ENCODE measurements around the gene CALM1. TPM values are rescaled to one million over a fixed set of nuclear protein-coding genes. Genes with fewer than 3 reads are reported as not detected.

Gene CALM1
- total RNA-seq, 2 donors from 2014 or later = 423 to 503 TPM

GRCh38 chr14:90451443-90451842 lies 54.6 kb downstream of the CALM1 start:
- no peaks in the 10 kb centered on the region for H3K36me3 Mint-ChIP-seq (ENCODE audit: low read depth)
- H3K4me1 Mint-ChIP-seq = no peaks in the 10 kb centered on the region
- no peak for DNase-seq
- Histone ChIP-seq H3K27ac (ENCODE audit: low read depth, low read length) (no peak overlapping the region), H3K4me1 (ENCODE audit: control insufficient read depth, insufficient read depth, low read length) (no peaks in the 10 kb centered on the region), H3K9me3 (ENCODE audit: control insufficient read depth, low read length) (peaks cover 7% of the 10 kb centered on the region), H3K9ac (ENCODE audit: extremely low read depth, low read length, poor library complexity, severe bottlenecking) (no peak overlapping the region), H3K27me3 (ENCODE audit: control insufficient read depth, insufficient read depth, low read length, poor library complexity, severe bottlenecking) (no peaks in the 10 kb centered on the region), H3K4me3 (ENCODE audit: low read length) (no peak overlapping the region), H3K36me3 (ENCODE audit: control insufficient read depth, insufficient read depth, low read length) (no peaks in the 10 kb centered on the region)
- TF ChIP-seq CTCF (conservative IDR thresholded peaks at IDR 0.05) = no peak
- H3K9me3 Mint-ChIP-seq = peaks cover 9% of the 10 kb centered on the region
- peaks cover 10% of the 10 kb centered on the region for H3K27me3 Mint-ChIP-seq (ENCODE audit: insufficient read depth)
- H3K4me3 Mint-ChIP-seq = no peak overlapping the region
- no peak overlapping the region for H3K27ac Mint-ChIP-seq
- 88 to 95% methylated on average over 8 to 12 of the region's 13 CpGs for WGBS, 2 experiments (ENCODE audit: insufficient coverage in 1 of 2, insufficient read length in 1 of 2)

- Mint-ChIP-seq H3K27me3 (ENCODE audit: insufficient read depth) (peaks cover 10% of the 10 kb centered on the region), H3K27ac (no peak overlapping the region), H3K4me1 (no peaks in the 10 kb centered on the region), H3K4me3 (no peak overlapping the region), H3K36me3 (ENCODE audit: low read depth) (no peaks in the 10 kb centered on the region), H3K9me3 (peaks cover 9% of the 10 kb centered on the region)
- DNase-seq = no peak
- 93 to 98% methylated on average over 4 of the region's 4 CpGs for WGBS, 2 experiments (ENCODE audit: insufficient coverage in 1 of 2, insufficient read length in 1 of 2)
- H3K27ac ChIP-seq (ENCODE audit: low read depth, low read length) = no peak overlapping the region
- no peaks in the 10 kb centered on the region for H3K36me3 ChIP-seq (ENCODE audit: control insufficient read depth, insufficient read depth, low read length)
- H3K4me1 ChIP-seq (ENCODE audit: control insufficient read depth, insufficient read depth, low read length) = no peaks in the 10 kb centered on the region
- no peak overlapping the region for H3K9ac ChIP-seq (ENCODE audit: extremely low read depth, low read length, poor library complexity, severe bottlenecking)
- no peak overlapping the region for H3K4me3 ChIP-seq (ENCODE audit: low read length)
- TF ChIP-seq CTCF (conservative IDR thresholded peaks at IDR 0.05) = no peak
- H3K9me3 ChIP-seq (ENCODE audit: control insufficient read depth, low read length) = peaks cover 7% of the 10 kb centered on the region
- no peaks in the 10 kb centered on the region for H3K27me3 ChIP-seq (ENCODE audit: control insufficient read depth, insufficient read depth, low read length, poor library complexity, severe bottlenecking)
Observed at GRCh38 chr14:90451961-90452360, 55.1 kb downstream of the CALM1 start.

GRCh38 chr14:90452366-90452765 lies 55.5 kb downstream of the CALM1 start:
- peaks cover 10% of the 10 kb centered on the region for H3K27me3 Mint-ChIP-seq (ENCODE audit: insufficient read depth)
- H3K9ac ChIP-seq (ENCODE audit: extremely low read depth, low read length, poor library complexity, severe bottlenecking) = no peak overlapping the region
- H3K9me3 ChIP-seq (ENCODE audit: control insufficient read depth, low read length) = peaks cover 7% of the 10 kb centered on the region
- no peak overlapping the region for H3K27ac ChIP-seq (ENCODE audit: low read depth, low read length)
- H3K36me3 ChIP-seq (ENCODE audit: control insufficient read depth, insufficient read depth, low read length) = no peaks in the 10 kb centered on the region
- no peak overlapping the region for H3K27ac Mint-ChIP-seq
- no peak overlapping the region for H3K4me3 Mint-ChIP-seq
- H3K4me1 Mint-ChIP-seq = no peaks in the 10 kb centered on the region
- no peak overlapping the region for H3K4me3 ChIP-seq (ENCODE audit: low read length)
- peaks cover 9% of the 10 kb centered on the region for H3K9me3 Mint-ChIP-seq
- no peak for DNase-seq
- WGBS, 2 experiments (ENCODE audit: insufficient coverage in 1 of 2, insufficient read length in 1 of 2) = 92 to 94% methylated on average over 6 of the region's 6 CpGs
- no peaks in the 10 kb centered on the region for H3K27me3 ChIP-seq (ENCODE audit: control insufficient read depth, insufficient read depth, low read length, poor library complexity, severe bottlenecking)
- TF ChIP-seq CTCF (conservative IDR thresholded peaks at IDR 0.05) = no peak
- H3K4me1 ChIP-seq (ENCODE audit: control insufficient read depth, insufficient read depth, low read length) = no peaks in the 10 kb centered on the region
- H3K36me3 Mint-ChIP-seq (ENCODE audit: low read depth) = no peaks in the 10 kb centered on the region

Data from endodermal cell (in vitro differentiated cells).